ENCODE results near the gene CDH4. TPM values are rescaled to one million over a fixed set of nuclear protein-coding genes. Genes with fewer than 3 reads are reported as not detected.
A peak's percentile ranks its signal among the peaks of the same experiment; 100 is the strongest.
"Not testable (repeated sequence)": the region's sequence is repeated elsewhere in the genome, so short reads cannot be mapped to it uniquely, and the experiment has no call there.

Gene CDH4
- polyA plus RNA-seq, 5 donors = 3.6 to 8.1 (median 4.7) TPM

GRCh38 chr20:61938839-61939690 is 687.0 kb downstream of the CDH4 start:
- DNase-seq = no peak

GRCh38 chr20:61939691-61940360 is 687.8 kb downstream of the CDH4 start:
- DNase-seq = no peak

GRCh38 chr20:61940491-61940890 is 688.4 kb downstream of the CDH4 start:
- no peak for DNase-seq

- DNase-seq = no peak
These were observed 689.1 kb downstream of the CDH4 start for GRCh38 chr20:61940976-61941720.

- no peak for DNase-seq
These were observed 689.8 kb downstream of the CDH4 start for GRCh38 chr20:61941721-61942405.

- DNase-seq = no peak
These were observed 690.5 kb downstream of the CDH4 start for GRCh38 chr20:61942526-61942925.

GRCh38 chr20:61944967-61945366 is 692.9 kb downstream of the CDH4 start:
- DNase-seq = not testable (repeated sequence)

- not testable (repeated sequence) for DNase-seq
These were observed 693.4 kb downstream of the CDH4 start for GRCh38 chr20:61945495-61945894.

- not testable (repeated sequence) for DNase-seq
These were observed 696.0 kb downstream of the CDH4 start for GRCh38 chr20:61948056-61948455.

GRCh38 chr20:61948586-61949362 is 696.7 kb downstream of the CDH4 start:
- no peak for DNase-seq

GRCh38 chr20:61949363-61949713 is 697.3 kb downstream of the CDH4 start:
- DNase-seq = no peak

- no peak for DNase-seq
These were observed 697.9 kb downstream of the CDH4 start for GRCh38 chr20:61949714-61950640.

- DNase-seq = no peak
These were observed 698.6 kb downstream of the CDH4 start for GRCh38 chr20:61950641-61951071.

GRCh38 chr20:61951695-61952533 is 699.9 kb downstream of the CDH4 start:
- peak; percentile 53 to 58 for DNase-seq

GRCh38 chr20:61953037-61954021 is 701.3 kb downstream of the CDH4 start:
- no peak for DNase-seq

- no peak for DNase-seq
These were observed 702.4 kb downstream of the CDH4 start for GRCh38 chr20:61954276-61955021.
